HG03439 (cell line): ENCODE measurements around the gene TOP2A.
A peak's percentile ranks its signal among the peaks of the same experiment; 100 is the strongest.

ENCODE experiments used
- ATAC-seq: cut with Tn5 transposase; IDR thresholded peaks from one replicate; pipeline ENCODE4 v1.9.1; 2021; ENCODE audit warnings: mild to moderate bottlenecking, moderate library complexity; ENCODE audit not compliant: unreplicated experiment

The TOP2A gene

DNA sequence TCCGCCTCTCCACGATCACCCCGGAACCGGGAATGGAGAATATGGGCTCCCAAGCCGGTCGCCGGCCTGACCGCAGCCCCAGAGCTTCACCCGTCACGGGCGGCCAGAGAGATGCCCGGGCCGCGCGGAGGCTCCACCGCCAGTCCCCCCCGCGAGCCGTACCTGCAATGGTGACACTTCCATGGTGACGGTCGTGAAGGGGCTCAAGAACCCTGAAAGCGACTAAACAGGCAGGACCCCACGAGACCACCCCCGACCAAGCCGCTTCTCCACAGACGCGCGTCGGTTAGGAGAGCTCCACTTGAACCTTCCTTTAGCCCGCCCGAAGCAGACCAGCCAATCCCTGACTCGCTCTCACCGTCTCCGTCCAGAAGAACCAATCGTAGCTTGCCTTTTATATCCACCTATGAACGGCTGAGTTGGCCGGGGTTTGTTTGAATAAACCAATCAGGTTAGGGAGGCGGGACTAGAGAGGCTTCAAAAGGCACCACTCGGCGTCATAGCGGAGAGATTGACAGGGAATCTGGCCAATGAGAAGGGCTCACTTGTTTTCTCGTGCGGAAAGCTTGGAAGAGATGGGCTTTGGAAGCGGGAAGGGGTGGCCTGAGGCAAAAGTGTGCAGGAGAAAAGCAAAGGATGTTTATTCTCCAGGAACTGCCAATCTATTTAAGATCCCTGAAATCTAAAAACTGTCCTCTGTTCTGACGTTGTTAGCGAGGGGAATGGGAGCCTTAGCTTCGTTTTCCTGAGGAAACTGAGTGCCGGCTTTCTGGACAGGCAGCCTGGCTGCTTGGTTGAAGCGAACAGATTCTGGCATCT is at the start of gene TOP2A:
Gene TOP2A (minus strand): TSS at position 288 of the 819 bp plus-strand sequence. CDS start 105 bp downstream, at position 183.
- ATAC-seq: peak; percentile 95

DNA sequence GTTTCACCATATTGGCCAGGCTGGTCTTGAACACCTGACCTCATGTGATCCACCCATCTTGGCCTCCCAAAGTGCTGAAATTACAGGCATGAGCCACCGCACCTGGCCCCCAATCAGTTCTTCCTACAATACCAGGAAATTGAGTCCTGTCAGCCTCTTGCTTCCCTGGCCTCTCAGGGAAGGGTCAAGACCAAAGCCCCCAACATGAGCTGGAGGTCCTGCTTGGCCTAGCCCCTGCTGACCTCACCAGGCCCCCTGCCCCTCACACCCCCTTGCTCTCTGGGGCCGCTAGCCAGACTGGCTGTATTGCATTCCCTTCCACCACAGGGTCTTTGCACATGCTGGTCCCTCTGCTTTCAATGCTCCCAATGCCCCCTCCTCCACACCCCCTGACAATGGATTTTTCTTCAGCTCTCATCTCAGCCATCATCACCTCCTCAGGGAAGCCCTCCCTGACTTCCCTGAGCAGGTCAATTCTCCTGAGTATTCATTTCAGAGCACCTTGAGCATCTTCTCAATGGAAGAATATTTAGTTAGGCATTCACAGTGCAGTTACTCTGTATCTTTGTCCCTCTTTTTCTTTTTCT is 49.7 kb upstream of the TOP2A start:
- no peak for ATAC-seq

DNA sequence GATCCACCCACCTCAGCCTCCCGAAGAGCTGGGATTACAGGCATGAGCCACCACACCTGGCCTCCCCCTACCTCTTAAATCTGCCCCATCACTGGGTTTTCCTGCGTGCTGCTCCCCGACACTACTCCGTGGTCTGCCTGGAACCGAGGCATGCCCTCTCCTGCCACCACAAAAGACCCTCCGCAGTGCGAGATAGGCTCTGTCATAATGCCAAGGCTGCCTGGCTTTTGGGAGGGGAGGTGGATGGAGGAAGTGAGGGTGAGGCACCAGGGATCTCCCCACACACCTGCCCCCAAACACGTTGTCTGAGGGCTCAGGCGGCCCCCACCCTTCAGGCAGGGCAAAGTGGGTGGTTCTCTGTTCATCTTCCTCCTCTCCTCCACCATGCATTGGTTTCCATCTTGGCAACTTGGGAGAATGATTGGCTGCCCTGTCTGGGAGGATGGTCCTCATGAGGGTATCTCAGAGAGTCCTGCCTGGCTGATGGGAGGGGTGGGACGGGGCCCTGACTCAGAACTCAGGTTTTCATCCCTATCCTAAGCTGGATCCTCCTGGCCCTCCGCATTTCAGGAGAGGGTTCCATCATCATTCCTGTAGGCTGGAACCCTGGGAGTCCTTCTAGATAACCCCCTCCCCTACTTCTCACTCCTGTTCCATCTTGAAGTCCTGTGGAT is 48.7 kb upstream of the TOP2A start:
- no peak for ATAC-seq

GRCh38 chr17:40464392-40464855 is 46.7 kb upstream of the TOP2A start:
- no peak for ATAC-seq

DNA sequence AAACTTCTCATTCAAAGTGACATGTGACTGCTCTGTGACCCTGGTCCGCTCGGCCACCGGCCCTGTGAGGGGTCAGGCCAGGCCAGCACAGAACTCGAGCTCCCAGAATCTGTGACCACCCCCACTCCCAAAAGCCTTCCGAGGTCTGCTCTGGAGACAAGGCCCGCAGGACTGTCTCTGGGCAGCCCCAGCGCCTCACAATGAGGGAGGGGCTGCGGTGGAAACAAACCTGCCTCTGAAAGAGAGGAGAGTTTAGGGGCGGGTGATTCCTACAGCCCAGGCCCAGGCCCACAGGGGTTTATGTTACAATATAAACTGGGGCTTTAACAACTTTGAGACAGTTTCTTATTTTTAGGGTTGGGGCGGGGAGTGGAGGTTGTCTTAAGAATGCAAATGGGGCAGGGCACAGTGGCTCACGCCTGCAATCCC is 45.4 kb upstream of the TOP2A start:
- ATAC-seq: no peak

DNA sequence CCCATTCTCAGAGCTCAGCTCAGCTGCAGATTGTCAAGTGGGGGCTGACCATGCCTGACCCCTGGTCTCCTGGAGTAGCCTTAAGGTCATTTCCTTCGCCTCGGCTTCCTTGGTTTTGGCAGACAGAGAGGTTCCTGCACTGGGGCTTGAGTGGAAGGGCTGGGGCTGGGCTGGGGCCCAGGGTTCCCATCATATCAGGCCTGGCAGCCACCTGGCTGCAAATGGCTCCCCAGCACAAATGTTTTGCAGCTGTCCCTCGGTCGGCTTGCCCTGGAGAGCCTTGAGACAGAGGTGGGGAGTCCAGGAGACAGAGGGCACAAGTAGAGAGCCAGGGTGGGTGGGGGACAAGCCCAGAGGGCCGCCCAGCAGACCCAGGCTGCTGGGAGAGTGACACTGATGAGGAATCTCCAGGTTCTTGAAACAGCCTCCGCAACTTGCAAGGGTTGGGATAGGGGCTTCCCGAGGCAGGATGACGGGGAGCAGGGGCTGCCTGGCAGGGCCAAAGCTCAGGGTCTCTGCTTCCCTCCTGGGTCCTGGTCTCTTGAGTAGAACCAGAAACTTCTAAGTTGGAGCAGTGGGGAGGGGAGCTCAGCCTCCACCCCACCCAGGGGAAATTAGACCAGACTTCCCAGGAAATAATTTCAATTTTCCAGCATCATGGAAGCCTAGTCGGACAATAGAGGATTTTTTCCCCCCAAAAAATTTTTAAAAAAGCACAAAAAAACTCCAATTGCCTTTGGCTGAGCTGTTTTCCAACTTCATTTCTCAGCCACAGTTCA is 44.8 kb upstream of the TOP2A start:
- ATAC-seq: no peak

DNA sequence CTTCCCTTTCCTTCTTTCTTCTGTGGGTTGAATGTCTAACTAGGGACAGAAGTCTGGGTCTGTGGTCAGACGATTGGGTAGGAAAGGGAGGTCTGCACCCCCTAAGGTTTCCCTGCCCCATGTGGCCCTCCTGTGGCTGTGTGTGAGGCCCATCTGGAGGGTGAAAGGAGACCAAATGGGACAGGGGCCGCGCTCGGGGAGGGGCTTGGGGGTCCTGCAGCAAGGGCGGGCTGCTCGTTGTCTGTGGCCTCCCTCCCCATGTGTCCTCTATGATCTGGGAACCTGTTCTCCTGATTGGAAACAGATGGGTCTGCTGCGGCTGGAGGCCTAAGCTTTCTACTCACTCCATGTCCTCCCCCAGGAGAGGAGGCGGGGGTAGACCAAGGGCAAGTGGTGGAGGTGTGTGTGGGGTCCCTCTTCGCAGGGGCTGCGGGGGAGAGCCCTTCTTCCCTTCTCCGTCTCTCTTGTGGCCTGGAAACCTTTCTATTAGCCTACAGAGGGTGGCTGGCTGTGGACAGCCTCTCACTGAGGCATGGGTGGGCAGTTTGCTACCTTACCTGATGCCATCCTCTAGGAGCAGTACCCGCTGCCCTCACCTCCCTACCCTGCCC is 44.1 kb upstream of the TOP2A start:
- no peak for ATAC-seq

DNA sequence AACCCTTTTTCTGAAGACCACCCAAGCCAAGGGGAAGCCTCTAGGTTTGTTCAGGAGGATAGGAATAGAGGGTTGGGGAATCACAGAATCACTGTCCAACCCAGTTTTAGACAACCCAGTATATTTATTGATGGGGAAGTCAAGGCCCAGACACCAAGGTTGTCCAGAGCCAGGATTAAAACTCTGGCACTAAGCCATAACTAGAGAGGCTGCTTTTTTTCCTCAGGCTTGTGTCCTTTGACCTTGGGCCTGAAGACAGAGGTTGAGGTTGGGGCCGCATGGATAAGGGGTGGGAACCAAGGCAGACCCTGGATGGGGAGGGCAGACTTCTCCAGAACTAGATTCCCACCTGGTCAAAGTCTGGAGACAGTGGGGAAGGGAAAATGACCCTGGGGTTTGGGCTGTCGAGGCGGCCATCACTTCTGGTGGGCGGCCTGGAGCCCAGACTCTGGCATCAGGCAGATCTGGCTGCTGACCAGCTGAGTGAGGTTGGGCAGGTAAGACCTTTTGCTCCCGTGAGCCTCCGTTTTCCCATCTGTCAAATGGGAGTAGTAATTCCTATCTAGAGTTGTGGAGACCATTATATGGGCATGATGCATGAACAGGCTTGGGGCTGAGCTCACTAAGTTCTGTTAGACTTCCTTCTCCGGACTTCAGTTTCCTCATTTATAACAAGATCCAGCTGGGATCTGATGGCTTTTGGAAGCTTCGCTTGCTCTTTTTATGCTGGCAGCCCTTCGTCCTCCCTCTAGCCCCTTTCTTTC is 43.5 kb upstream of the TOP2A start:
- no peak for ATAC-seq

DNA sequence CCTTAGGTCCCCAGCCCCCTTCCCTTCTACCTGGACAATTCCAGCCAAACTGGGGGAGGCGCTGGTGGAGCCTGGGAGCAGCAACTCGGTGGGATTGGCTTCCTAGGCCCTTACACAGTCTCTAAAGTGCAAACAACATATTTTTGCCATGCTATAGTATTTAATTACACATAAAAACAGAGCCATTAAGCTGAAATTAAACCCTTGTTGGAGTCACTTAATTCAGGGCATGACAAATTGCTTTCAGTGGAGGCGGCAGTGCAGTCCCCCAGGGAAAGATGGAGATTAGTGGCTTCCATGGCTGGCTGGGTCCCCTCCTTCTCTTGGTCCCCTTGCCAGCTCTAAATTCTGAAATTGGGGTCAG is 42.9 kb upstream of the TOP2A start:
- ATAC-seq: no peak

GRCh38 chr17:40459636-40460603 is 42.2 kb upstream of the TOP2A start:
- ATAC-seq: no peak

- ATAC-seq: no peak
These were observed 41.3 kb upstream of the TOP2A start for GRCh38 chr17:40458851-40459482.

GRCh38 chr17:40457964-40458791 is 40.5 kb upstream of the TOP2A start:
- ATAC-seq: no peak

GRCh38 chr17:40457369-40457768 is 39.7 kb upstream of the TOP2A start:
- no peak for ATAC-seq

DNA sequence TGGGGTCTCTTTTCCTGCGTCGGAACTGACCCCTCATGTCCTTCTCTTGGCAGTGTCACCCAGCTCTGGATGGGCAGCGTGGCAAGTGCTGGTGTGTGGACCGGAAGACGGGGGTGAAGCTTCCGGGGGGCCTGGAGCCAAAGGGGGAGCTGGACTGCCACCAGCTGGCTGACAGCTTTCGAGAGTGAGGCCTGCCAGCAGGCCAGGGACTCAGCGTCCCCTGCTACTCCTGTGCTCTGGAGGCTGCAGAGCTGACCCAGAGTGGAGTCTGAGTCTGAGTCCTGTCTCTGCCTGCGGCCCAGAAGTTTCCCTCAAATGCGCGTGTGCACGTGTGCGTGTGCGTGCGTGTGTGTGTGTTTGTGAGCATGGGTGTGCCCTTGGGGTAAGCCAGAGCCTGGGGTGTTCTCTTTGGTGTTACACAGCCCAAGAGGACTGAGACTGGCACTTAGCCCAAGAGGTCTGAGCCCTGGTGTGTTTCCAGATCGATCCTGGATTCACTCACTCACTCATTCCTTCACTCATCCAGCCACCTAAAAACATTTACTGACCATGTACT is 38.8 kb upstream of the TOP2A start:
- no peak for ATAC-seq

DNA sequence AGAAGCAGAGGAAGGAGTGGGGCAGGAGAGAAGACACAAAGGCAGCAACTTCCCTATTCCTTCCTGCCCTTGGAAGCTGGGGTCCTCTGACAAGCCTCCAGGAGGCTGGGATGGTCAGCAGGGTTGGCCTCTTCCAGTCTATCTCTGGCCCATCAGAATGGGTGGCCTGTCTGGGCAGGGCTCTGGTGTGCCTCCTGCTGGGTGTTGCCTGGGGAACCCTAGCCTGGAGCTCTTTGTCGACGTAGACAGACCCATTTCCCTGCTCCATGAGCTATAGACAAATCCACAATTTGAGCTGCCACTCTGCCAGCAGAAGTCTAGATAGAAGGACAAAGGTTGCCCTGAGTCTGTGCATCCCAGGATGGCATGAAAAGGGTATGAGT is 36.9 kb upstream of the TOP2A start:
- ATAC-seq: no peak

DNA sequence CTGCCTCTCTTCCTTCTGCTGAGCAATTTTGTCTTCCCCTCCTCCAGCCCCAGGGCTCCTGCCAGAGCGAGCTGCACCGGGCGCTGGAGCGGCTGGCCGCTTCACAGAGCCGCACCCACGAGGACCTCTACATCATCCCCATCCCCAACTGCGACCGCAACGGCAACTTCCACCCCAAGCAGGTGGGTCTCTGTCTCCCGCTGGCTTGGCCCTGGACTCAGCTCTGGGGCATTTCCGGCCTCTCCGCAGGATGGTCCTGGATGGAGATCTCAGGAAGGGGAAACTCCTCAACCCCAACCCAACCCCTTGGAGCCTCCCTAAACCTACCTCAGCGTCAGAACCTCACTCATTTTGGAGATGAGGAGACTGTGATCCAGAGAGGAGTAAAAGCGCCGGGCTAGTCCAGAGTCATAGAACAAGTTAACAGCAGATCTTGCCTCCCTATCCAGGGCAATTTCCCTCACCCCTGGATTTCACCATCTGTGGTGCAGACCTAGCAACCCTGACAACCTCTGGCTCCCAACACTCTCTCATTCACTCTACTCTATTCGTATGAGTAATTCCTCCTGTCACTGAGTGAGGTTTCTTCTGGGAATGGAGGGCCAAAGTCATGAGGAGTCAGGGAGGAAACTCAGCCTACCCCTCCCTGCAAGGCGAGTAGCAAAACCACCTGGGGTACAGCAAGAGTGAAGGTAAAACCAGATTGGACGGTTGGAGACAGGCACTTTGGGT is 36.4 kb upstream of the TOP2A start:
- ATAC-seq: no peak
